Activated naive CD8-positive, alpha-beta T cell (primary cell): ENCODE results near the gene SIMC1.

Source experiments
- H3K27ac Mint-ChIP-seq: one replicate; pipeline ENCODE4 v1.8.0; 2021; ENCODE audit warnings: mixed read lengths
- H3K27me3 Mint-ChIP-seq: one replicate; pipeline ENCODE4 v1.8.0; 2021; ENCODE audit warnings: mixed read lengths
- H3K36me3 Mint-ChIP-seq: one replicate; pipeline ENCODE4 v1.8.0; 2021; ENCODE audit warnings: mixed read lengths
- H3K4me1 Mint-ChIP-seq: one replicate; pipeline ENCODE4 v1.8.0; 2021; ENCODE audit warnings: low read depth, mixed read lengths
- H3K4me3 Mint-ChIP-seq: one replicate; pipeline ENCODE4 v1.8.0; 2021; ENCODE audit warnings: mild to moderate bottlenecking, mixed read lengths
- H3K9me3 Mint-ChIP-seq: one replicate; pipeline ENCODE4 v1.8.0; 2021; ENCODE audit warnings: low read depth, mixed read lengths

SIMC1 gene

GRCh38 chr5:176382721-176383120 is 144.5 kb downstream of the SIMC1 start:
- Mint-ChIP-seq H3K4me3 (no peak overlapping the region), H3K27ac (no peak overlapping the region), H3K4me1 (peaks cover 20% of the 10 kb centered on the region), H3K27me3 (no peaks in the 10 kb centered on the region), H3K9me3 (no peaks in the 10 kb centered on the region), H3K36me3 (peaks cover 9% of the 10 kb centered on the region)

- peaks cover 23% of the 10 kb centered on the region for H3K4me1 Mint-ChIP-seq
- no peaks in the 10 kb centered on the region for H3K27me3 Mint-ChIP-seq
- no peak overlapping the region for H3K27ac Mint-ChIP-seq
- no peak overlapping the region for H3K4me3 Mint-ChIP-seq
- H3K36me3 Mint-ChIP-seq: peaks cover 12% of the 10 kb centered on the region
- no peaks in the 10 kb centered on the region for H3K9me3 Mint-ChIP-seq
These were observed 145.2 kb downstream of the SIMC1 start for GRCh38 chr5:176383248-176383905.

GRCh38 chr5:176383961-176384360 is 145.7 kb downstream of the SIMC1 start:
- Mint-ChIP-seq H3K4me1 (peaks cover 23% of the 10 kb centered on the region), H3K9me3 (no peaks in the 10 kb centered on the region), H3K36me3 (peaks cover 12% of the 10 kb centered on the region), H3K27ac (no peak overlapping the region), H3K4me3 (no peak overlapping the region), H3K27me3 (no peaks in the 10 kb centered on the region)

- Mint-ChIP-seq H3K27me3 (no peaks in the 10 kb centered on the region), H3K27ac (no peak overlapping the region), H3K9me3 (no peaks in the 10 kb centered on the region), H3K4me3 (peak overlapping the region; percentile 49), H3K4me1 (peaks cover 23% of the 10 kb centered on the region), H3K36me3 (peaks cover 12% of the 10 kb centered on the region)
These were observed 146.2 kb downstream of the SIMC1 start for GRCh38 chr5:176384366-176384930.

- Mint-ChIP-seq H3K4me3 (peak overlapping the region; percentile 100), H3K9me3 (no peaks in the 10 kb centered on the region), H3K27ac (no peak overlapping the region), H3K27me3 (no peaks in the 10 kb centered on the region), H3K36me3 (peaks cover 12% of the 10 kb centered on the region), H3K4me1 (peaks cover 27% of the 10 kb centered on the region)
These were observed 146.8 kb downstream of the SIMC1 start for GRCh38 chr5:176384991-176385390.

GRCh38 chr5:176386491-176386890 is 148.3 kb downstream of the SIMC1 start:
- H3K27me3 Mint-ChIP-seq: no peaks in the 10 kb centered on the region
- H3K4me3 Mint-ChIP-seq: peak overlapping the region; percentile 100
- H3K27ac Mint-ChIP-seq: peak overlapping the region; percentile 75
- H3K9me3 Mint-ChIP-seq: no peaks in the 10 kb centered on the region
- H3K36me3 Mint-ChIP-seq: peaks cover 12% of the 10 kb centered on the region
- peaks cover 31% of the 10 kb centered on the region for H3K4me1 Mint-ChIP-seq

- Mint-ChIP-seq H3K27me3 (no peaks in the 10 kb centered on the region), H3K36me3 (peaks cover 12% of the 10 kb centered on the region), H3K4me3 (peak overlapping the region; percentile 100), H3K27ac (peak overlapping the region; percentile 100), H3K9me3 (no peaks in the 10 kb centered on the region), H3K4me1 (peaks cover 31% of the 10 kb centered on the region)
These were observed 149.2 kb downstream of the SIMC1 start for GRCh38 chr5:176387384-176387925.

GRCh38 chr5:176388003-176388443 is 149.8 kb downstream of the SIMC1 start:
- Mint-ChIP-seq H3K4me1 (peaks cover 31% of the 10 kb centered on the region), H3K36me3 (peaks cover 12% of the 10 kb centered on the region), H3K27me3 (no peaks in the 10 kb centered on the region), H3K27ac (peak overlapping the region; percentile 100), H3K9me3 (no peaks in the 10 kb centered on the region), H3K4me3 (peak overlapping the region; percentile 100)

- Mint-ChIP-seq H3K4me3 (peak within 1 kb of the TSS; percentile 100), H3K36me3 (peaks cover 12% of the 10 kb centered on the region), H3K4me1 (peaks cover 31% of the 10 kb centered on the region), H3K9me3 (no peaks in the 10 kb centered on the region), H3K27me3 (no peaks in the 10 kb centered on the region), H3K27ac (peak within 1 kb of the TSS; percentile 100)
These were observed 150.4 kb downstream of the SIMC1 start, which contains the start of the genes HIGD2A and NOP16 for GRCh38 chr5:176388444-176389134. Gene HIGD2A (plus strand): TSS chr5:176388751. CDS start chr5:176388820, 69 bp downstream. Gene NOP16 (minus strand): TSS chr5:176388598. CDS start chr5:176388539, 59 bp downstream.

GRCh38 chr5:176389135-176390123 is 151.2 kb downstream of the SIMC1 start:
- peak overlapping the region; percentile 100 for H3K27ac Mint-ChIP-seq
- peak overlapping the region; percentile 100 for H3K4me3 Mint-ChIP-seq
- peaks cover 12% of the 10 kb centered on the region for H3K36me3 Mint-ChIP-seq
- no peaks in the 10 kb centered on the region for H3K9me3 Mint-ChIP-seq
- peaks cover 29% of the 10 kb centered on the region for H3K4me1 Mint-ChIP-seq
- no peaks in the 10 kb centered on the region for H3K27me3 Mint-ChIP-seq

GRCh38 chr5:176391479-176391878 is 153.3 kb downstream of the SIMC1 start:
- no peaks in the 10 kb centered on the region for H3K27me3 Mint-ChIP-seq
- H3K9me3 Mint-ChIP-seq: no peaks in the 10 kb centered on the region
- peaks cover 9% of the 10 kb centered on the region for H3K36me3 Mint-ChIP-seq
- H3K4me3 Mint-ChIP-seq: no peak overlapping the region
- H3K27ac Mint-ChIP-seq: peak overlapping the region; percentile 54
- H3K4me1 Mint-ChIP-seq: peaks cover 20% of the 10 kb centered on the region

GRCh38 chr5:176391999-176392398 is 153.8 kb downstream of the SIMC1 start:
- Mint-ChIP-seq H3K36me3 (peaks cover 5% of the 10 kb centered on the region), H3K4me1 (peaks cover 14% of the 10 kb centered on the region), H3K9me3 (no peaks in the 10 kb centered on the region), H3K27ac (peak overlapping the region; percentile 6), H3K4me3 (no peak overlapping the region), H3K27me3 (no peaks in the 10 kb centered on the region)

GRCh38 chr5:176392526-176392925 is 154.3 kb downstream of the SIMC1 start:
- Mint-ChIP-seq H3K9me3 (no peaks in the 10 kb centered on the region), H3K36me3 (peaks cover 3% of the 10 kb centered on the region), H3K4me3 (no peak overlapping the region), H3K27me3 (no peaks in the 10 kb centered on the region), H3K27ac (peak overlapping the region; percentile 6), H3K4me1 (peaks cover 11% of the 10 kb centered on the region)

- Mint-ChIP-seq H3K9me3 (no peaks in the 10 kb centered on the region), H3K27ac (no peak overlapping the region), H3K27me3 (no peaks in the 10 kb centered on the region), H3K4me1 (peaks cover 8% of the 10 kb centered on the region), H3K36me3 (no peaks in the 10 kb centered on the region), H3K4me3 (no peak overlapping the region)
These were observed 155.9 kb downstream of the SIMC1 start for GRCh38 chr5:176394096-176394495.
